Activated CD4-positive, CD25-positive, alpha-beta regulatory T cell treated with anti-CD3 and anti-CD28 coated beads, Interleukin-2, amount 50 U/mL, for 16 hours (primary cell): ENCODE measurements around the gene CLCN3.
"Not testable (repeated sequence)": the region's sequence is repeated elsewhere in the genome, so short reads cannot be mapped to it uniquely, and the experiment has no call there.

ENCODE experiments used
- DNase-seq: peaks from one replicate; pipeline ENCODE4 v3.0.0-alpha.2; 2020; ENCODE audit warnings: low read depth, low spot score

CLCN3 gene

DNA sequence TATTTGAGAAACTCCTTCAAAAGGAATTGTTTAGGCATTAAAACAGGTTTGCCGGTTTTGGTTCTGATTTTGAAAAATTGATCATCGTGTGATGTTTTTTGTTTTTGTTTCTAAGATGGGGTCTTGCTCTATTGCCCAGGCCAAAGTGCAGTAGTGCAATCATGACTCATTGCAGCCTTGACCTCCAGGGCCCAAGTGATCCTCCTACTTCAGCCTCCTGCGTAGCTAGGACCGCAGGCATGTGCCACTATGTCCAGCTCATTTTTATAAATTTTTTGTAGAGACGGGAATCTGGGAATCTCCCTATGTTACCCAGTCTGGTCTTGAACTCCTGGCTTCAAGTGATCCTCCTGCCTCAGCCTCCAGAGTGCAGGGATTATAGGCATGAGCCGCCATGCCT is 35.0 kb downstream of the CLCN3 start:
- no peak for DNase-seq

DNA sequence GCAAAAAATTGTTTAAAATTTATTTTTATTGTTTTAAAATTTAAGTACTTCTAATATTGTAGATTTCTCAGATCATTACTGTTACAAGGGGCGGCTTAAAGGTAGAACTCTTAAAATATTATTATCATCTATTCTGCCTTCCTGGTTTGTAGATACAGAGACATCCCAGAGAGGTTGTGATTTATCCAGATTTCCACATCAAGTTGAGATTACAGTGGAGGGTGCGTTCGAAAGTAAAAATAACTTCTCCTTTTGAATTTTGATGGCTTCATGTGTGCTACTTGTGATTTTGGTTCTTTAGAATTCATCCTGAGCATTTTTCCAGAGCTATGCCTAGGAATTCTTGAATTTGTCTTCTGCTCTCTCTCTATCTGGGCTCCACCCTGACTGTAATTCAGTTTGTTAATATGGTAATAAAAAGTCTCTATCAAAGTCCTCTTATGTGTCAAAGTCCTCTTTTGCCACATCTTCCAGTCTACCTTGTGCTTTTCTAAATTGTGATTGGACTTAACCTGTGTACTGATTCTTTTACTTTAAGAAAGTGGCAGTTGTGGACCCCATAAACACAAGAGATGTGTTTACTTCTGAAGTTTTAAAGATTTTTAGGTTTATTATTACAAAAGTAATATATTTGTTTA is 37.2 kb downstream of the CLCN3 start:
- no peak for DNase-seq

DNA sequence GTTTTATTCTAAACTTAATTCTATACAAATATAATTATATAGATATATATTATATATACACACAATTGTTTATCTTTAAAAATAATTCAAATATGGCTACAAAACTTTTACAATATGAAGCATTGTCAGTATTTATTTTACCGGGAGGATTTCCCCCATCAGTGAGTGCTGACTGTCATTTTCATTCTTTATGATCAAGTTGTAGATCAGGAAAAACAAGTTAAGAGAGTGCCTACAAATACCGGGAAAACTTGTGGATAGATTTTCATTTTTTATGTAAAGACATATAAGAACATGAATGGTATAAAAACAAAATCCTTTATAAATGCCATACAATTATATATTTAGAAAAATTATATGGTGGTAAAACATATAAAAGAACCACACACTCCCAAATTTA is 37.8 kb downstream of the CLCN3 start:
- no peak for DNase-seq

DNA sequence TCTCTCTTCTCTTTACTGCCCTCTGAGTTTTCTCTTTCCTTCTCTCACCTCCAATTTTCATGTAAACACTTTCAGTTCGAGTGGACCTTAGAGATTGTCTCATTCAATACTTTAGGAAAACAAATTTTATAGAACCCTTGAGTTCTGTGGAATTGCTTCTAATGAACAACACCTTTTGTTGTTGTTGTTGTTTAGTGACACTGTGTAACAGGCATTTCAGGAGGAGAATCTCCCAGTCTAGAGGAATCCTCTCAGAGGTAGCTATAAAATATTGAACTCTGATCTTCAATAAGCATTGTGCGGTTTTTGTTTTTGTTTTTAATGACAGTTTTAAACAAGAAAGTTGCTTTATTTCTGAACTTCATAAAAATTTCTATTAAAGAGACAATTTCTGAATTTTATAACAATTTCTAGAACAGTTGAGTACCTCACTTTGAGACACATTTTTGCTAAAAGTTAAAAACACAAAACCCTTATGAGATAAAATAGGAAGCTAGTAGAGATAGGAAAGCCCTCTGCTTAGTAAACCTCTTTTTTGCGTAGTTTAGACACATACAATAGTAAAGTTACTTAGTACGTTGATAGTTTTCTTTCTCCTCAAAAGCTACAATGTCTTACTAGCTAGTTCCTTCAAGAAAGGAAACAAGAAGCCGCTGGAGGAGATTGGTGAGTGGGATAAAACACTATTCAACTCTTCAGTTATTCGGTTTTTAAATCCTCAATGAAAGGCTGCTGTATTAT is 38.8 kb downstream of the CLCN3 start:
- no peak for DNase-seq

DNA sequence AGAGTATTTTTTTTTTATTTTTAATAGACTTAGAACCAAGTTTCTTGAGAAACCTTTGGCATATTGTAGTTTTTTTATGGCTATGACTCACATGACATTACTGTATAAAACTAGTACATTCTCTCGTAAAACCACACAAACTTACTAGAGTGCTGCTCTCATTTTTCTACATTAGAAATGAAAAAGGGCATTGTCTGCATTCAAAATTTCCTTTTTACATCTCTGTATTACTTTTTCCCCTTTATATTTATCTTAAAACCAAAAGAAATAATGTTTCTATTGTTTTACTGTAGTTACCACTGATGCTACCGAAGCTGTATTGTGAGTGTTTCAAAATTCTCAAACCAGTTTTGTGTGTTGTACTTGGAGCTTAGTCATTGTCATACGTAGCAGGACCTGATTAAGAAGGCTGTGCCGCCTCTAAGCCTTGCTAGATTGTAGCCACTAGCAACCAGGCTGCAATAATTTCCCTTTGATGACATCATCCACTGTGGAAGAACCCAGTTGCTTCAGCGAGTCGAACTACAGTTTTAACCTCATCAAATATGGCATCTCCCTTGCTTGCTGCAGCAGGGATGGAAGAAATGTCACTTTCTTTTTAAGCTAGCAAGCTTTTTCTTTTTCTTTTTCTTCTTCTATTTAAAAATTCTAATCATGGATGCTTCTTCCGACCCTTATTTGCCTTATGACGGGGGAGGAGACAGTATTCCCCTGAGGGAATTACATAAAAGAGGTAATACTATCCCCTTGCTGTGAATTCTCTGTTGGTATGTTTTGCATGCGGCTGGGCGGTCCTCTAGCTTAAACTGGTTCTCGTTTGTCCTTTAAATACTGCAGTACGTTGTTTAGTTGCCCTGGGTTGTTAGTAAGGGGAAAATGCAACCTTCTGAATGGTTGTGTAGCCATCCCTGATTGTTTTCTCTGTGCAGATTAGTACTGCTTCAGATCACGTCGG is 39.6 kb downstream of the CLCN3 start:
- DNase-seq = peak; percentile 52

DNA sequence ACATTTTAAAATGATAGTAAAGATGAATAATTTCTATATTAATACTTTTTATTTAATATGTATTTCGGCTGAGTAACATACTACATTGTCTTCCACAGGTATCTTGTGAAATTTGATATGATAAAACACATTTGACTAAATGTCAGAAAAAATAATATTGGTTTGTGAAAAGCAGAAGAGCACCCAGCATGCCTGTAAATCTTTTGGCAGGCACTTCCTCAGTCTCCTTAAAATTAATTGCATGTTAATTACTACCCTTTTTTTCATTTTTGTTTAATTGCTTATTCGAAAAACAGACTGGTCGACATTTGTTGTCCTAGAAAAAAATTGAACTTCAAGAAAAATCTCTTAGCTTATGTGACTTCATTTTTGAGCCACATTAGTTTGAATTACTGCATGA is 40.6 kb downstream of the CLCN3 start:
- no peak for DNase-seq

DNA sequence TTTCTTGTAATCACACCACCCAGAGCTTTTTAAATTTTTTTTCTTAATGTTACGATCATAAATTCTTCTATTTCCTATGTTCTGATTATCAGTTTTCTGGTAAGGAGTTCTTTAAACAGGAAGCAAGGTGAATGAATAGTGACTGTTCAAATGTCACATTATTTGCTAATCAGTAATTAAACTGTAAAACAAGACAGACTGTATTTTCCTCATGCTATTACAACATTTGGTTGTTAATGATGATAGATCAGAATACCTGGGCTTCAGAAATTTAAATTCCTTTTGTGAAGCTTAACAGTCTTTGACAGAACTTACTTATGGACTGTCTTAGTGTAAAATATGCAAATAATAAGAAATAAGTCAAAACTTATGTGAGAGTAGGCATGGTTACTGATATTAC is 41.4 kb downstream of the CLCN3 start:
- DNase-seq = no peak

DNA sequence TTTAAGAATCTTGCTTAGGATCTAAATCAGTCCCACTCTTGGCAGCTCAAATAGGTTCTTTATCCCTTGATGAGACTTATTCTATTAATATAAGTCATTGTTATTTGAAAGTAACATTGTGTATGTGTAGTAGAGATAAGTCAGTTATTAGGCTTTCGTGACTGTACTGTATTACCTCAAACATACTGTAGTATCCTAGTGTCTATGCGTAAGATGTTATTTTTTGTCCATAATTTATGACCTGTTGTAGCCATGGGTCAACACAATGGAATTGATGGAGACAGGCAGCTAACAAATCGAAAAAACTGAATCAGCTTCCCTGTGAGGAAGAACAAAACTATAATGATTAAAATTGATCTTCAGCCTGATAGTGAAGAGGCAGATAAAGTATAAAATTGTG is 41.8 kb downstream of the CLCN3 start:
- DNase-seq = no peak

DNA sequence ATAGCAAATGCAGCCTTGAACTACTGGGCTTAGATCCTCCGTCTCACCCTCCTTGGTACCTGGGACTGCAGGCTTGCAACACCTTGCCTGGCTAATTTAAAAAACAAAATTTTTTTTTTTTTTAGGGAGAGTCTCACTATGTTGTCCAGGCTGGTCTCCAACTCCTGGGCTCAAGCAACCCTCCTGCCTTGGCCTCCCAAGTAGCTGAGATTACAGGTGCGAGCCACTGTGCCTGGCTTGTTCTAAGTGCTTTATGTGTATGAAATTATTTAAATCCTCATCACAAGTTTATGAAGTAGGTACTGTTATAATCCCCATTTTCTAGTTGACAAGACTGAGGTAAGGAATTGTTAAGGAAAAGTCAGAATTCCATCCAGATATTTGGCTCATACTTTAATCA is 43.0 kb downstream of the CLCN3 start:
- DNase-seq = no peak

DNA sequence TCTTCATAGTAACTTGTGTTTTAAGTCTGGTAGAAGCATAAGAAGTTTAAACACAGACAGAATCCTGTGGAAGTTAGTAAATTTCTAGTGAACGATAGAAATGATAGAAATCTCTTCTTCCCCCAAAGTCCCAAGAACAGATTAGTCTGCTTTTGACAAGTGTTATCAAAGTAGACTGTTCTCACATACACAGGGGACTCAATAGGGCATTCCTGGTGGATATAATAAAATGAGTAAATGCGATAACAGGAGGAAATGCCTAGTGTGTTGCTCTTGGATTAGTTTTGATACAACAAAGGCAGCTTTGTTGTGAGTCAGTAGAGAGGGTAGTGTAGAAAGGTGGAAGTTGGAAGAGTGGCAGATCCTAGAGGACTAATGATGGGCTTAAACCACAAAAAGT is 43.5 kb downstream of the CLCN3 start:
- no peak for DNase-seq

DNA sequence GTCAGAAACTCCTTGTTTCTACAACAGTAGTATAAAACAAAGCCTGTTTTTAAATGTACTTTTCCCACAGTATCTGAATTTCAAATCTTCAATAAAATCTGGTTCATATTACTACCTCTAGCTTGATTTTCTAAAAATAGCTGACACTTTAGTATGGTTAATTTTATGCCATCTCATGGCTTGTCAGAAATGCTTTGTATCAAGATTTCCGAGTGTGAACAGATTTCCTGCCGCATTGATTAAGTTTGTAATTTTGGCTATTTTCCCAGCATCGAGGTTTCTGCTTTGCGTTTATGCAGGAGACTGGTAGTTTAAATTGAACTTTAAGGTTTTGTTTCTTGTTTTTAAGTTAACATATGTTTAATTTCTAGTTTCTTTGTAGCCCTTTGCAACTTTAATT is 44.2 kb downstream of the CLCN3 start:
- no peak for DNase-seq

DNA sequence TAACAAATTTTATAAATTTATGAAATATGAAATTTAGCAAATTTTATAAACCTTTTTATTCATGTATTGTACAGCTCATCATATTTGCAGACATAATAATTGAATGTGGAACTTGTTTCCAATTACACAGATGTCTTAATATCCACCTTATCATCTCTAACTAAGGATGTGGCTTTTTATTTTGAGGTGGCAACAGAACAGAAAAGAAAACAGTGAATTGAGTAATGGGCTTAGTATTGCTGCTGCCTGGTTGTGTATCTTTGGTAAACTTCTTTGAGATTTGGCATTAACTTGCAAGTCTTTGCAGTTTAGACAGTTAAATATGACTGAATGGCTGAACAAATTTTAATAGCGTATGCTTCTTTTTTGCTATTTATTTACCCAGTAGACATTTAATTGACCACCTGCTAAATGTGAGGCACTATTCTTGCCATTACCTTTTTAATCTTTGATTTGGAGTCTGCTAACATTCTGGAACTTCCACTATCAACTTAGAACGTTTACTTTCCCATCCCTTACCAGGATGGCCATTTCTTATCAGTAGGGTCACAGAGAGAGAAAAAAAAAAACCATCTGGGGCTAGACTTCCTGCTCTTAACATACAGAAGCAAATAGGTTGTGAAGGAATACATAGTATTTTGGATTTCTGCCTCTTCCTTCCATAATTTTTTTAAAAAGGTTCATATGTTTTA is 44.8 kb downstream of the CLCN3 start:
- no peak for DNase-seq

DNA sequence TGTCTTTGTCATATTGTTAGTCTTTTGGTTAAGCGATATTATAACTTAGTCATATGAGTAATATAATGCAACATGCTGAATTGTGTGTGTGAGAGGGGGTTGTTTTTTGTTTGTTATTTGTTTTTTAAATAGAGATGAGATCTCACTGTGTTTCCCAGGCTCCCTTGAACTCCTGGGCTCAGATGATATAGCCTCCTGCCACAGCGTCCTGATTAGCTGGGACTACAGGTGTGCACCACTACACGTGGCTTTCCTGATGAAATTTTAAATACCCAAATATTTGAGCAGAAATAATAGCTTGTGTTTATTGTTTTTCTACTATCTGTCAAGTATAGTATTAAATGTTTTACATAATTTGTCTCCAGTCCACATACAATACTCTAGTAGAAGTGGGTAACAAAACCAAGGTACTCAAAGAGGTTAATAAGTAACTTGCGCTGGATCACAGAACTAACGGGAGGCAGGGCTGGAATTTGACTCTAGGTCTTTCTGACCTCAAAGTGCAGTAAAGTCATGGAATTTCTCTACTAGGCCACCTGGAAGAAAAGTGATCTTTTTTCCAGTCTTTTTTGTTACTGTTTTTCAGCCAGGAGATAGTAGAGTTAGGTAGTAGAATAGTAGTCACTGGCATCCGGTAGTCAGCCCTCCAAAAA is 47.8 kb downstream of the CLCN3 start:
- no peak for DNase-seq

DNA sequence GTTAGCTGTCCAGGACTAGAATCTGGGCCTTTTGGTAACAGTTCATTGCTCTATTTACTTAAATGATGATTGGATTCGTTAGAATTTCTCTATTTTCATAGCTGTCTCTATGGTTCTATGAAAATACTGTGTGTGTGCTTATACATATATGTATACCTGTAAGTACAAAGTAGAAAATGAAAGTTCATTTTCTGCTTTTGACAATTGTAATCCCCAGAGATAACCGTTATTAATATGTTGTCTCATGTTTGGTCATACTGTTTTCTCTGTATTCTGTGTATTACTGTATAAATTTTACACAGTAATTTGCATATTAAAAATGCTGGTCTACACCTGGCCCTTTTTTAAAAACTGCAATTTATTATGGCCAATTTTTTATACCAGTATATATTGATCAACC is 55.4 kb downstream of the CLCN3 start:
- no peak for DNase-seq

DNA sequence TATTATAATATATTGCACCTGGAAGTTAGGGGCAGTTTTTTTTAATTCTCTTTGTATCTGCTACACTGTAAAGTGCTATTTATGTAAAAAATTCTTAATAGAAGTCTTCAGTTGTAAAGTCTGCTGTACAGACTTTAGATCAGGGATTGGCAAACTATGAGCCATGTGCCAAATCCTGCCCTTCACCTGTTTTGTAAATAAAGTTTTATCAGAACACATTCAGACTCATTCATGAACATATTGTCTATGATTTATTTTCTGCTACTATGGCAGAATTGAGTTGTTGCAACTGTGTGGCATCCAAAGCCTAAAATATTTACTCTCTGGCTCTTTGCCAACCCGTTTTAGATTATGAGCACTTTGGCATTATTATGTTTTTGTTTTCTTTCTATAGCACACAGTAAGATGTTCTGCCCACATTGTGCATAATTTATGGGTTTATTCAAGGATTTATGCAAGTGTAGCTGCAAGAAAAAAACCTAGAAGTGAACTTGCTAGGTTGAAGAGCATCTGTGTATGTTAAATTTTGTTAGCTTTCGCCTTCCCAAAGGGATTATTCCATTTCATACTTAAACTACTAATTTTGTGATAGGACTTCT is 56.9 kb downstream of the CLCN3 start:
- no peak for DNase-seq

DNA sequence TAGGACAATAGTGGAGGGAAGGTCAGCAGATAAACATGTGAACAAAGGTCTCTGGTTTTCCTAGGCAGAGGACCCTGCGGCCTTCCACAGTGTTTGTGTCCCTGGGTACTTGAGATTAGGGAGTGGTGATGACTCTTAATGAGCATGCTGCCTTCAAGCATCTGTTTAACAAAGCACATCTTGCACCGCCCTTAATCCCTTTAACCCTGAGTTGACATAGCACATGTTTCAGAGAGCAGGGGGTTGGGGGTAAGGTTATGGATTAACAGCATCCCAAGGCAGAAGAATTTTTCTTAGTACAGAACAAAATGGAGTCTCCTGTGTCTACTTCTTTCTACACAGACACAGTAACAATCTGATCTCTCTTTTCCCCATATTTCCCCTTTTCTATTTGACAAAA is 58.1 kb downstream of the CLCN3 start:
- not testable (repeated sequence) for DNase-seq

DNA sequence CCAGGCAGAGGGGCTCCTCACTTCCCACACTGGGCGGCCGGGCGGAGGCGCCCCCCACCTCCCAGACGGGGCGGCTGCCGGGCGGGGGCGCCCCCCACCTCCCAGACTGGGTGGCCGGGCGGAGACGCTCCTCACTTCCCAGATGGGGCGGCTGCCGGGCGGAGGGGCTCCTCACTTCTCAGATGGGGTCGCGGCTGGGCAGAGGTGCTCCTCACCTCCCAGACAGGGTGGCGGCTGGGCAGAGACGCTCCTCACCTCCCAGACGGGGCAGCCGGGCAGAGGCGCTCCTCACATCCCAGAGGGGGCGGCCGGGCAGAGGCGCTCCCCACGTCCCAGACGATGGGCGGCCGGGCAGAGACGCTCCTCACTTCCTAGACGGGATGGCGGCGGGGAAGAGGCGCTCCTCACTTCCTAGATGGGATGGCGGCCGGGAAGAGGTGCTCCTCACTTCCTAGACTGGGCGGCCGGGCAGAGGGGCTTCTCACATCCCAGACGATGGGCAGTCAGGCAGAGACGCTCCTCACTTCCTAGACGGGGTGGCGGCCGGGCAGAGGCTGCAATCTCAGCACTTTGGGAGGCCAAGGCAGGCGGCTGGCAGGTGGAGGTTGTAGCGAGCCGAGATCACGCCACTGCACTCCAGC is 58.7 kb downstream of the CLCN3 start:
- DNase-seq = not testable (repeated sequence)

DNA sequence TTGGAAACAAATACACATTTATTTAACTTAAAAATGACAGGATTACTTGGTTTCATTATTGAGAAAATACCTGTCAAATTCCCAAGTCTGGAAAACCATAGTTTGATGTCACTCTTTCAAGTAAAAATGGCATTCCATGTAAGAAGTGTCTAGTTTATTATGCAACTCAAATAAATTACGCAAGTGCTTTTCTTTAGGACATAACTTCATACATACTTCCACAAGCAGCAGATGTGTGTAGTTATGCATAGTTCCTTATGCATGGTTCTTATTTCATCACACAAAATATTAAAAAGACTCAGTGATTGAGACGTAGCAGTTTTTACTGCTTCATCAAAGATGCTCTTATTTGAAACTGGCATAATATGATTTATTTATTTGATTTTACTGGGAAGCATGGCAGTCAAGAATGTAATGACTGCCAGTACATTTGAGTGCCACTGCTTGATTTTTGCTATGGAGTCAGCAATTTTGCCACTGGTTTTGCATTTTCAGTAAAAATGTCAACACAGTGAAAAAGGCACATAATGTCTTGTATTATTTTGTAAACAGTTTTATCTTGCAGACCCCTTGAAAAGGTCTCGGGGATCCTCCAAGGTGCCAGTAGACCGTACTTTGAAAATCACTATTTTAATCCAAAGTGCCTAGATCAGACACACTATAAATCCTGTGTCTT is 62.1 kb downstream of the CLCN3 start:
- no peak for DNase-seq

DNA sequence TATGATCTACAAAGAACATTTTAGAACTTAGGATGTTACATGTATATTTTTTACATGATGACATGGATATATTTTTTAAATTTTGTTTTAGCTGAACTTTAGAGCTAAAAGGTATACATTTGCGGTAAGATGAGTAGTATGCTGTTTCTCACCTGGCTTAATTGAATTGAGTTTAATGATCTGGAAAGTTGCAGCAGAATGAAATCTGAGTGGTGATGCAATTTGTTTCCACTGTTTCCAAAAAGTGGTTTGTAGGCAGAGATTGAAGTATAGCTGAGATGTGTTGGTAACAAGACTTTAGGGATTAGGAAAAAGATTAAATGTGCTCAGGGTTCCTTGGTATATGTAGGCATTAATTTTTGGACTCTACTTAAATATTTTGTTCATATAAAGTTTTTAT is 69.3 kb downstream of the CLCN3 start:
- DNase-seq = no peak

DNA sequence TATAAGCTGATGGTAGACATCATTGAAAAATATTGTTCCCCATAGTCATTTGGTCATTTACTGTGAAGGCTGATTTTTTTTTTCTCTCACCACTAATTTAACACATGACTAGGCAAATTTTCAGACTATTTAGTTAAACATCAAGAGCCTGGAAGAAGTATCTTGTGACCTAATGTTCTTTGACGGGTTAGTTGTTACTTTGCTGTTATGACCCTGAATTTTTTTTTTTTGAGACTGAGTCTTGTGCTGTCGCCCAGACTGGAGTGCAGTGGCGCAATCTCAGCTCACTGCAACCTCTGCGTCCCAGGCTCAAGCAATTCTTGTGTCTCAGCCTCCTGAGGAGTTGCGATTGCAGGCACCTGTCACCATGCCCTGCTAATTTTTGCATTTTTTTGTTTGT is 70.4 kb downstream of the CLCN3 start:
- no peak for DNase-seq
